DND-41 (cell line): ENCODE measurements around the gene POU6F1.
"Not testable (repeated sequence)": the region's sequence is repeated elsewhere in the genome, so short reads cannot be mapped to it uniquely, and the experiment has no call there.

Experiments
- ATAC-seq: fragments of 200-7000 bp; cut with Tn5 transposase; 3 replicates; pipeline ENCODE4 v1.9.1; 2021; ENCODE audit warnings: low read depth; ENCODE audit not compliant: insufficient read depth
- DNase-seq: peaks from one replicate; pipeline ENCODE4 v3.0.0-alpha.2; 2020
- H2AFZ ChIP-seq: 2 replicates; pipeline ENCODE4 v1.6.0; 2012; ENCODE audit warnings: low read depth, low read length
- H3K27ac ChIP-seq: 2 replicates; pipeline ENCODE4 v1.5.1; 2012; ENCODE audit warnings: low read length, inconsistent platforms
- H3K27me3 ChIP-seq: fragments of 200-600 bp; sonication (generic); 2 replicates; pipeline ENCODE4 v1.6.0; 2012; ENCODE audit warnings: low read length, mild to moderate bottlenecking, inconsistent platforms; ENCODE audit not compliant: insufficient read depth, poor library complexity
- H3K36me3 ChIP-seq: 2 replicates; pipeline ENCODE4 v1.5.1; 2012; ENCODE audit warnings: low read length, inconsistent platforms; ENCODE audit not compliant: insufficient read depth
- H3K4me1 ChIP-seq: 2 replicates; pipeline ENCODE4 v1.5.1; 2012; ENCODE audit warnings: mild to moderate bottlenecking, low read length; ENCODE audit not compliant: insufficient read depth
- H3K4me2 ChIP-seq: 2 replicates; pipeline ENCODE4 v1.6.0; 2012; ENCODE audit warnings: mild to moderate bottlenecking, moderate library complexity, low read length, inconsistent platforms; ENCODE audit not compliant: insufficient read depth
- H3K4me3 ChIP-seq, 2 experiments: fragments of 200-600 bp in 1 of 2; shearing (Covaris generic) in 1 of 2; 2 replicates each; pipeline ENCODE4 v1.5.1; 2012 to 2016; ENCODE audit warnings: inconsistent platforms in 2 of 2, low read length in 2 of 2, mild to moderate bottlenecking in 2 of 2, low read depth in 1 of 2, moderate library complexity in 1 of 2
- H3K79me2 ChIP-seq: 2 replicates; pipeline ENCODE4 v1.6.0; 2012; ENCODE audit warnings: low read length, inconsistent platforms; ENCODE audit not compliant: insufficient read depth
- H3K9ac ChIP-seq: 2 replicates; pipeline ENCODE4 v1.6.0; 2012; ENCODE audit warnings: low read depth, mild to moderate bottlenecking, inconsistent platforms, low read length, moderate library complexity
- H3K9me3 ChIP-seq: 2 replicates; pipeline ENCODE4 v1.5.1; 2012; ENCODE audit warnings: low read length, moderate library complexity, mild to moderate bottlenecking, inconsistent platforms; ENCODE audit not compliant: insufficient read depth, severe bottlenecking
- H4K20me1 ChIP-seq: 2 replicates; pipeline ENCODE4 v1.6.0; 2012; ENCODE audit warnings: low read length; ENCODE audit not compliant: insufficient read depth
- CTCF ChIP-seq: IDR thresholded peaks from 2 replicates; pipeline ENCODE4 v1.5.1; 2012; ENCODE audit warnings: borderline replicate concordance, low read length, moderate library complexity, mild to moderate bottlenecking; ENCODE audit not compliant: poor library complexity, severe bottlenecking; ENCODE audit errors: extremely low read depth
- EZH2 ChIP-seq: IDR thresholded peaks from 3 replicates; pipeline ENCODE4 v1.6.1; 2012; ENCODE audit warnings: borderline replicate concordance, low read depth, mild to moderate bottlenecking, moderate library complexity, low read length, inconsistent platforms; ENCODE audit not compliant: severe bottlenecking

Gene POU6F1

GRCh38 chr12:51225234-51225633 lies 7.4 kb upstream of the POU6F1 start:
- Histone ChIP-seq H2AFZ (no peak overlapping the region), H3K4me3 (no peak overlapping the region), H3K27ac (no peak overlapping the region), H3K27me3 (no peaks in the 10 kb centered on the region), H3K79me2 (no peaks in the 10 kb centered on the region), H3K4me2 (no peak overlapping the region), H3K9ac (no peak overlapping the region), H3K9me3 (no peaks in the 10 kb centered on the region), H4K20me1 (no peaks in the 10 kb centered on the region), H3K4me1 (no peaks in the 10 kb centered on the region), H3K36me3 (no peaks in the 10 kb centered on the region)
- no peak for DNase-seq
- no peak for ATAC-seq
- no peak for TF ChIP-seq CTCF
- TF ChIP-seq EZH2 = no peak

DNA sequence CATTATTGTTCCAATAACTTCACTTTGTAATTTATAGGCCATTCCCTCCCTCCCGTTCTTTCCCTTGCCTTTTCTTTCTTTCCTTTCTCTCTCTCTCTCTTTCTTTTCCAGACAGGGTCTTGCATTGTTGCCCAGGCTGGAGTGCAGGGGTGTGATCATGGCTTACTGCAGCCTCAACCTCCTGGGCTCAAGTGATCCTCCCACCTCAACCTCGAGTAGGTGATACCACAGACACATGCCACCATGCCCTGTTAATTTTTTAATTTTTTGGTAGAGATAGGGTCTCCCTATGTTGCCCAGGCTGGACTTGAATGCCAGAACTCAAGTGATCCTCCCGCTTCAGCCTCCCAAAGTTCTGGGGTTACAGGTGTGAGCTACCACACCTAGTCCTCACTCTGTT lies 6.8 kb upstream of the POU6F1 start:
- Histone ChIP-seq H2AFZ (no peak overlapping the region), H3K4me1 (no peaks in the 10 kb centered on the region), H3K27me3 (no peaks in the 10 kb centered on the region), H3K79me2 (no peaks in the 10 kb centered on the region), H4K20me1 (no peaks in the 10 kb centered on the region), H3K36me3 (no peaks in the 10 kb centered on the region), H3K9me3 (no peaks in the 10 kb centered on the region), H3K27ac (no peak overlapping the region), H3K4me3 (no peak overlapping the region), H3K9ac (no peak overlapping the region), H3K4me2 (no peak overlapping the region)
- TF ChIP-seq EZH2 = no peak
- no peak for TF ChIP-seq CTCF
- ATAC-seq (no peak), DNase-seq (no peak)

DNA sequence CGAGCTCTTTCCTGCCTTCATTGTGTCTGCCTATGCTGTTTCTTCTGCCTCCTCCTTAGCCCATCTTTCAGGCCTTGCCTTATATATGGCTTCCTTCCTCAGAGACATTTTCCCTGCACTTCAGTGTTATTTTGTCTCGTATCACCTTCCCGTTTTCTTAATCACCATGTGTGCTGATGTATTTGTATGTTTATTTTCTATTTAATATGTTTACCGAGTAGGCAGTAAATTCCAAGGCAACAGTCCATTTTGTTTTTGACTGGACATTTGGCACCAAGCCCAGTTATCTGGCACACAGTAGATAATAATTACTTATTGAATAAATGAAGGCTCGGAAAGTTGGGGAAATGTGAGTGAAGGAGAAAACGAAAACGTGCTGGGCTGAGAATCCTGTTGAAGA lies 4.6 kb upstream of the POU6F1 start:
- no peaks in the 10 kb centered on the region for H3K27me3 ChIP-seq
- H3K36me3 ChIP-seq = no peaks in the 10 kb centered on the region
- no peak overlapping the region for H3K4me3 ChIP-seq
- H3K9me3 ChIP-seq = no peaks in the 10 kb centered on the region
- no peaks in the 10 kb centered on the region for H4K20me1 ChIP-seq
- peaks cover 14% of the 10 kb centered on the region for H3K4me1 ChIP-seq
- H3K4me2 ChIP-seq = no peak overlapping the region
- H2AFZ ChIP-seq = no peak overlapping the region
- no peaks in the 10 kb centered on the region for H3K79me2 ChIP-seq
- no peak overlapping the region for H3K9ac ChIP-seq
- ATAC-seq (no peak), DNase-seq (no peak)
- no peak for TF ChIP-seq CTCF
- no peak for TF ChIP-seq EZH2
- no peak overlapping the region for H3K27ac ChIP-seq

GRCh38 chr12:51219857-51220256 lies 2.0 kb upstream of the POU6F1 start:
- not testable (repeated sequence) for H3K9me3 ChIP-seq, H3K4me2 ChIP-seq, H3K79me2 ChIP-seq, ATAC-seq, H4K20me1 ChIP-seq, H3K9ac ChIP-seq, H3K27ac ChIP-seq, H3K27me3 ChIP-seq, H2AFZ ChIP-seq, H3K4me3 ChIP-seq, DNase-seq, H3K36me3 ChIP-seq
- peaks cover 18% of the 10 kb centered on the region for H3K4me1 ChIP-seq
